Gastrocnemius medialis (tissue), 4 donors: ENCODE measurements around the gene FBXO42.

Experiments
- CTCF ChIP-seq, 5 experiments: fragments of 450-650 bp in 3 of 5; fragments of 200-600 bp in 2 of 5; sonication (generic) in 2 of 5; IDR thresholded peaks in 4 of 5; conservative IDR thresholded peaks in 1 of 5; 1 replicate in 4 of 5; 2 replicates in 1 of 5; pipeline ENCODE4 v1.5.1; 2016 to 2019; ENCODE audit warnings: antibody characterized with exemption in 5 of 5, mild to moderate bottlenecking in 3 of 5, moderate library complexity in 3 of 5
- POLR2A ChIP-seq, 2 donors: fragments of 450-650 bp; IDR thresholded peaks; one replicate each; pipeline ENCODE4 v1.6.1; 2017; ENCODE audit warnings: antibody characterized with exemption in 2 of 2, mild to moderate bottlenecking in 2 of 2, moderate library complexity in 2 of 2

DNA sequence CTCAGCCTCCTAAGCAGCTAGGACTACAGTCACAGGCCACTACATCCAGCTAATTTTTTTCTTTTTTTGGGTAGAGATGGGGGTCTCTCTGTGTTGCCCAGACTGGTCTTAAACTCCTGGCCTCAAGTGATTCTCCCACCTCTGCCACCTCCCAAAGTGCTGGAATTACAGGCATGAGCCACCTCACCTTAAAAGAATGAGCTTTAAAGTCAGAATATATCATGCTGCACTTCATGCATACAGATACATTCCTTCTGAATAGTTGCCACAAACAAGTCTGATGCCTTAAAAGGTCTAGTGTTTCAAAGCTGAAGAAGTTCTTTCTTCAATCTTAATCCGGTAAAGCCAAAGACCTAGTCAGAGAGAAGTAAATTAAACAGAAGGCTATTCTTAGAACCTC, 91.5 kb downstream of the FBXO42 start:
- TF ChIP-seq CTCF (IDR thresholded peaks at IDR 0.05 in 4 of 5, conservative IDR thresholded peaks at IDR 0.05 in 1 of 5), result no peak
- TF ChIP-seq POLR2A (IDR thresholded peaks at IDR 0.05), result no peak
